Colonic mucosa (tissue), 4 donors: ENCODE data around the gene CSTF1. TPM values are rescaled to one million over a fixed set of nuclear protein-coding genes. Genes with fewer than 3 reads are reported as not detected.

Source experiments
- DNase-seq: peaks from one replicate; pipeline ENCODE4 v3.0.0-alpha.2; 2020
- H3K27ac ChIP-seq: fragments of 200-600 bp; one replicate; pipeline ENCODE4 v1.8.0; 2021
- H3K27me3 ChIP-seq: fragments of 200-600 bp; one replicate; pipeline ENCODE4 v1.8.0; 2021
- H3K36me3 ChIP-seq: fragments of 200-600 bp; one replicate; pipeline ENCODE4 v1.8.0; 2021
- H3K4me1 ChIP-seq: fragments of 200-600 bp; one replicate; pipeline ENCODE4 v1.8.0; 2021; ENCODE audit warnings: mild to moderate bottlenecking
- H3K4me3 ChIP-seq: fragments of 200-600 bp; one replicate; pipeline ENCODE4 v1.8.0; 2021
- H3K9ac ChIP-seq, 2 donors: one replicate each; pipeline ENCODE4 v1.7.0; 2013; ENCODE audit warnings: control low read depth in 2 of 2, low read depth in 2 of 2, low read length in 2 of 2
- H3K9me3 ChIP-seq: fragments of 200-600 bp; one replicate; pipeline ENCODE4 v1.8.0; 2021
- CTCF ChIP-seq: fragments of 200-600 bp; IDR thresholded peaks from one replicate; pipeline ENCODE4 v1.8.0; 2022; ENCODE audit warnings: antibody characterized with exemption, mild to moderate bottlenecking
- intact Hi-C: fragments of 100-400 bp; cut with DNase I; formaldehyde crosslinking; loops from one replicate; pipeline ENCODE4 v1.14.1; 2022
- total RNA-seq, 2 donors: library from RNA; stranded (reverse); fragmentation: NEBNext Ultra II Directional in 1 of 2; extraction: Animal tissue kit (Norgen Biotek cat#: 25700) in 1 of 2; gene quantifications; one replicate each; pipeline ENCODE4 v1.2.1, GENCODE V29; 2021
- donor health status: healthy.
- donor health status: DM: no; HTN: no; CAD: no.
- donor health status: DM: no; HTN: no; CAD: no.

The CSTF1 gene
- total RNA-seq, 2 donors from 2014 or later = 24.2 to 32.0 TPM

GRCh38 chr20:56381501-56381900, 10.9 kb upstream of the CSTF1 start:
- no peaks in the 10 kb centered on the region for H3K9me3 ChIP-seq
- no peaks in the 10 kb centered on the region for H3K36me3 ChIP-seq
- H3K9ac ChIP-seq = no peak overlapping the region
- intact Hi-C loops = no loop called here
- DNase-seq = no peak
- TF ChIP-seq CTCF = no peak
- H3K4me1 ChIP-seq = no peaks in the 10 kb centered on the region
- H3K4me3 ChIP-seq = no peak overlapping the region
- H3K27ac ChIP-seq = no peak overlapping the region
- no peaks in the 10 kb centered on the region for H3K27me3 ChIP-seq

DNA sequence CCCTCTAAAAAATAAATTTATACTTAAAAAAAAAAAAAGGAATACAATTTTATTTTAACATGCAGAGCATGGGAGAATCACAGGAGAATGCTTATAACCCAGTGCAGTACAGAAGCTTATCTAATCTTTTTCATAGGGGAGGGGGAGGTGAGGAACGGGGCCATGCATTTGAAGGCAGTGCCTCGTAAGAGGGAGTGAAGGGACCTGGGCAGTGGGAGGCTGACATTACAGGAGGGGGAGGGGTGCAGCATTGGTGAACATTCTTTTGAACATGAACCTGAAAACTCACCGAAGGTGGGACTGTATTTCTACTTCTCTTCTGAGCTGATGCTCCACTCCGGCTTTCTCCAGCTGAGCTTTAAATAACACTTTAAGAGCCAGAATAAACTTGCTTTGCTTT, 9.7 kb upstream of the CSTF1 start:
- TF ChIP-seq CTCF = no peak
- no peak overlapping the region for H3K4me3 ChIP-seq
- no peaks in the 10 kb centered on the region for H3K9me3 ChIP-seq
- H3K27me3 ChIP-seq = no peaks in the 10 kb centered on the region
- intact Hi-C loops = no loop called here
- no peak for DNase-seq
- H3K36me3 ChIP-seq = no peaks in the 10 kb centered on the region
- H3K9ac ChIP-seq = no peak overlapping the region
- H3K4me1 ChIP-seq = no peaks in the 10 kb centered on the region
- H3K27ac ChIP-seq = no peak overlapping the region

GRCh38 chr20:56383334-56383733, 9.1 kb upstream of the CSTF1 start:
- Histone ChIP-seq H3K27ac (no peak overlapping the region), H3K9ac (no peak overlapping the region)
- no peak for DNase-seq

GRCh38 chr20:56385130-56385529, 7.3 kb upstream of the CSTF1 start:
- intact Hi-C loops = no loop called here

More at GRCh38 chr20:56383334-56383733, 9.1 kb upstream of the CSTF1 start:
- Histone ChIP-seq H3K4me3 (no peak overlapping the region), H3K9me3 (no peaks in the 10 kb centered on the region), H3K27me3 (no peaks in the 10 kb centered on the region), H3K36me3 (no peaks in the 10 kb centered on the region), H3K4me1 (no peaks in the 10 kb centered on the region)
- TF ChIP-seq CTCF = no peak
- intact Hi-C loops = no loop called here

GRCh38 chr20:56386219-56386618, 6.2 kb upstream of the CSTF1 start:
- no peak for DNase-seq
- no peaks in the 10 kb centered on the region for H3K27me3 ChIP-seq
- TF ChIP-seq CTCF = no peak
- no peak overlapping the region for H3K4me3 ChIP-seq
- no peaks in the 10 kb centered on the region for H3K4me1 ChIP-seq
- no peaks in the 10 kb centered on the region for H3K36me3 ChIP-seq
- H3K27ac ChIP-seq = no peak overlapping the region
- H3K9ac ChIP-seq = no peak overlapping the region
- intact Hi-C loops = no loop called here
- H3K9me3 ChIP-seq = no peaks in the 10 kb centered on the region

More at GRCh38 chr20:56385130-56385529, 7.3 kb upstream of the CSTF1 start:
- no peak overlapping the region for H3K4me3 ChIP-seq
- H3K9ac ChIP-seq = no peak overlapping the region
- DNase-seq = no peak
- H3K27me3 ChIP-seq = no peaks in the 10 kb centered on the region
- no peak overlapping the region for H3K27ac ChIP-seq
- no peaks in the 10 kb centered on the region for H3K4me1 ChIP-seq
- no peaks in the 10 kb centered on the region for H3K36me3 ChIP-seq
- no peak for TF ChIP-seq CTCF
- no peaks in the 10 kb centered on the region for H3K9me3 ChIP-seq

GRCh38 chr20:56388882-56389281, 3.6 kb upstream of the CSTF1 start:
- Histone ChIP-seq H3K27me3 (no peaks in the 10 kb centered on the region), H3K27ac (no peak overlapping the region), H3K9ac (no peak overlapping the region), H3K9me3 (no peaks in the 10 kb centered on the region), H3K4me3 (no peak overlapping the region), H3K4me1 (peaks cover 5% of the 10 kb centered on the region), H3K36me3 (no peaks in the 10 kb centered on the region)
- TF ChIP-seq CTCF = no peak
- no peak for DNase-seq
- intact Hi-C loops = no loop called here
